ENCODE measurements around the gene ISG15. TPM values are rescaled to one million over a fixed set of nuclear protein-coding genes. Genes with fewer than 3 reads are reported as not detected.
"Not testable (repeated sequence)": the region's sequence is repeated elsewhere in the genome, so short reads cannot be mapped to it uniquely, and the experiment has no call there.

Gene ISG15
- total RNA-seq, 1 experiment from 2014 or later, result 165 TPM

DNA sequence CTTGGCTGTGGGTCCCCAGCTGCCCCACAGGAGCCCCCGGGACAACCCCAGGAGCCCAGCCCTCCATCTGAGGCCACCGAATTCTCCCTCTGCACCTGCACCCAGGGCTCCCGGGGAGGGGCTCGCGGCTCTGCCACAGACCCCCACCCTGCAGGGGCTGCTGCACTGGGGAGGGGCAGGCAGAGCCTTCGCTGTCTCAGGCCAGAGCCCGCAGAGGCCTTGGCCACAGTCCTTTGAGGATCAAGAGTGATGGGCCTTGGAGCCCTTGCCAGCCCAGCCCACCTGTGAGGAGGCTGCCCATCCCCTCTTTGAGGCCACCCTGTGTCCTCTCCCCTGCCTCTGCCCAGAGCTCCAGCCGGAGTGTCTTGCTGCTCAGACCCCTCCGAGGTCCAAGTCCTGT lies 37.9 kb upstream of the ISG15 start:
- no peaks in the 10 kb centered on the region for H3K9me3 Mint-ChIP-seq (ENCODE audit: low read depth, unreplicated experiment)
- H3K4me3 Mint-ChIP-seq (ENCODE audit: low read depth, unreplicated experiment), result peak overlapping the region; percentile 66
- peaks cover 13% of the 10 kb centered on the region for H3K27me3 Mint-ChIP-seq (ENCODE audit: unreplicated experiment)
- intact Hi-C loops (cut with micrococcal nuclease; ENCODE audit: unreplicated experiment), result no loop called here
- DNase-seq, result no peak
- H3K4me1 Mint-ChIP-seq (ENCODE audit: low read depth, unreplicated experiment), result peaks cover 18% of the 10 kb centered on the region
- CTCF ChIA-PET, result interaction anchor here (1.4 to 1.7 kb wide), 3 partner anchors 9 to 71 kb away, joined by 3 to 7 read pairs (median 6); partner anchors contain the start of gene PLEKHN1
- BruUV-seq (replicated peaks), result no TSS peak
- no peak for TF ChIP-seq CTCF (IDR thresholded peaks at IDR 0.05; ENCODE audit: unreplicated experiment)
- no peak overlapping the region for H3K27ac Mint-ChIP-seq (ENCODE audit: unreplicated experiment)
- H3K36me3 Mint-ChIP-seq (ENCODE audit: insufficient read depth, unreplicated experiment), result peaks cover 30% of the 10 kb centered on the region

DNA sequence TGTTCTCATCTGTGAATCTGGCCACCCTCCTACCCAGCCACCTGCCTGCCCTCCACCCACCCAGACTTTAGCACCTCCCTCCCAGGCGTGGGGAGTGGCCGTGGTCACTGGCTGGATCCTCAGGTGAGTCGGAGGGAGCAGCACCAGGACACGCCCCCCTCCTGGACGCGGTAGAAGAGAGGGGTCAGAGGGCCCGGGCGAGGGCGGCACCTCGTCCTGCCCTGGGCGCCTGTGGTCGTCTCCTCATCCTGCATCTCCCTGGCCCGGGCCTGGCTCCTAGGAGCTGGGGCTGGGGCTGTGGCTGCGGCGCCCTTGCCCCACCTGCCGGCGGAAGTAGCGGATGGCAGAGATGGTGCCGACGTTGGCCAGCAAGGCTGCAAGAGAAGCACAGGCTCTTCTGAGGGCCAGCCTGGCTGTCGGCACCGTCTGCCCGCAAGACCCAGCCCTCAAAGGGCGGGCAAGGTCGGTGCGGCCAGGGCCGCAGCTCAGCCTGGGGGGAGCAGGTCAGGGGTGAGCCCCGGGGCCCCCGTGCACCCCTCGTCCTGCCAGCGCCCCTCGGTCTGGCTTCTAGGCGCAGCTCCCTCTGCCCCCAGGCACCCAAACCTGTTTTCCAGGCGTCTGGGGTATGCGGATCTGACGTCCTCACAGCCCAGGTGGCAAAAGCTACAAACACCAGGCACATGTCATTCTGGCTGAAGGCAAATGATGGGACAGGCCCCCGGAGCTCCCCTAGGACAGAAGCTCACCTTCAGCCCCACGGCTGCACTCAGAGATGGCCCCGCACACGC lies 37.2 kb upstream of the ISG15 start:
- no peaks in the 10 kb centered on the region for H3K9me3 Mint-ChIP-seq (ENCODE audit: low read depth, unreplicated experiment)
- intact Hi-C loops (cut with micrococcal nuclease; ENCODE audit: unreplicated experiment), result no loop called here
- no TSS peak for BruUV-seq (replicated peaks)
- peaks cover 13% of the 10 kb centered on the region for H3K27me3 Mint-ChIP-seq (ENCODE audit: unreplicated experiment)
- H3K36me3 Mint-ChIP-seq (ENCODE audit: insufficient read depth, unreplicated experiment), result peaks cover 30% of the 10 kb centered on the region
- H3K4me1 Mint-ChIP-seq (ENCODE audit: low read depth, unreplicated experiment), result peaks cover 18% of the 10 kb centered on the region
- peak; percentile 78 for TF ChIP-seq CTCF (IDR thresholded peaks at IDR 0.05; ENCODE audit: unreplicated experiment)
- peak overlapping the region; percentile 74 for H3K27ac Mint-ChIP-seq (ENCODE audit: unreplicated experiment)
- H3K4me3 Mint-ChIP-seq (ENCODE audit: low read depth, unreplicated experiment), result peak overlapping the region; percentile 66
- peak; percentile 87 for DNase-seq
- CTCF ChIA-PET, result interaction anchor here (0.5 to 1.7 kb wide), 6 partner anchors 9 to 907 kb away, joined by 3 to 7 read pairs (median 3); partner anchors contain the start of genes NOC2L and PLEKHN1

DNA sequence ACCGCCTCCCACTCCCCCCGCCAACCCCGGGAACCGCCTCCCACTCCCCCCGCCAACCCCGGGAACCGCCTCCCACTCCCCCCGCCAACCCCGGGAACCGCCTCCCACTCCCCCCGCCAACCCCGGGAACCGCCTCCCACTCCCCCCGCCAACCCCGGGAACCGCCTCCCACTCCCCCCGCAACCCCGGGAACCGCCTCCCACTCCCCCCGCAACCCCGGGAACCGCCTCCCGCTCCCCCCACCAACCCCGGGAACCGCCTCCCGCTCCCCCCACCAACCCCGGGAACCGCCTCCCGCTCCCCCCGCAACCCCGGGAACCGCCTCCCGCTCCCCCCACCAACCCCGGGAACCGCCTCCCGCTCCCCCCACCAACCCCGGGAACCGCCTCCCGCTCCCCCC lies 36.5 kb upstream of the ISG15 start:
- Mint-ChIP-seq H3K4me1 (ENCODE audit: low read depth, unreplicated experiment) (peaks cover 18% of the 10 kb centered on the region), H3K36me3 (ENCODE audit: insufficient read depth, unreplicated experiment) (peaks cover 30% of the 10 kb centered on the region), H3K27me3 (ENCODE audit: unreplicated experiment) (peaks cover 13% of the 10 kb centered on the region), H3K4me3 (ENCODE audit: low read depth, unreplicated experiment) (peak overlapping the region; percentile 66)
- H3K27ac Mint-ChIP-seq (ENCODE audit: unreplicated experiment); intact Hi-C loops (cut with micrococcal nuclease; ENCODE audit: unreplicated experiment); DNase-seq; BruUV-seq (replicated peaks); H3K9me3 Mint-ChIP-seq (ENCODE audit: low read depth, unreplicated experiment): not testable (repeated sequence)
- CTCF ChIA-PET, result interaction anchor here (1.4 to 1.7 kb wide), 2 partner anchors 10 to 72 kb away, joined by 6 to 7 read pairs; partner anchors contain the start of gene PLEKHN1

DNA sequence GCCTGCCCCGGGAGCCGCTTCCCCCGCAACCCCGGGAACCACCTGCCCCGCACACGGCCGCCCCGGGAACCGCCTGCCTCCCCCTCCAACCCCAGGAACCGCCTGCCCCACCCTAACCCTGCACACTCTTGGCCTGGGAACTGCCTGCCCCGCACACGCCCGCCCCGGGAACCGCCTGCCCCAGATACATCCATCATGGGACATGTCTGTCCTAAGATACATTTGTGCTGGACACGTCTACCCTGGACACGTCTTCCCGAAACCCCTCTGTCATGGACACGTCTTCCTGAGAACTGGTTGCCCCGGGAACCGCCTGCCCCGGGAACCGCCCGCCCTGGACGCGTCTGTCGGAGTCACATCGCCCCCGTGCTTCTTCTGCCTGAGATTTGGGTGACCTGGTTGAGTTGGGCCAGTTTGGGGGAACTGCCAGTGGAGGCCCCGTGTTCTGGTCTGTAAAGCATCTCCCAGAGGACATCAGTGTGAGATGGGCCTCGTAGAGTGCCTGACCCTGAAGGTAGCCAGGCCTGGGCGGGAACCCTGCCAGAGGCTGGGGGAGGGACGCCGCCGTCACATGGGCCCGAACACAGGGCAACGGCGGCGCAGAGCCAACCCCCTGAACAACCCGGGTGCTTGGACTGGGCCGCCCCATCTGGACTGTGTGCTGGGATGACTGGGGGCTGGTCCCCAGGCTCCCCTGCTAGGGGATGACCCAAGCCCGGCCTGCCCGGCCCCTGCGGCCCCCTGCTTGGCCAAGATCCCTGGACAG lies 35.0 kb upstream of the ISG15 start:
- no peak for DNase-seq
- no TSS peak for BruUV-seq (replicated peaks)
- Mint-ChIP-seq H3K4me1 (ENCODE audit: low read depth, unreplicated experiment) (peaks cover 18% of the 10 kb centered on the region), H3K9me3 (ENCODE audit: low read depth, unreplicated experiment) (no peaks in the 10 kb centered on the region), H3K36me3 (ENCODE audit: insufficient read depth, unreplicated experiment) (peaks cover 28% of the 10 kb centered on the region), H3K4me3 (ENCODE audit: low read depth, unreplicated experiment) (peak overlapping the region; percentile 58), H3K27me3 (ENCODE audit: unreplicated experiment) (peaks cover 27% of the 10 kb centered on the region), H3K27ac (ENCODE audit: unreplicated experiment) (peak overlapping the region; percentile 82)
- intact Hi-C loops (cut with micrococcal nuclease; ENCODE audit: unreplicated experiment), result no loop called here
- CTCF ChIA-PET, result no interaction called here
- TF ChIP-seq CTCF (IDR thresholded peaks at IDR 0.05; ENCODE audit: unreplicated experiment), result no peak

Data from Calu3 (cell line).